ENCODE results near the gene TTC7B.

Gene TTC7B

GRCh38 chr14:90674043-90674670, 142.1 kb downstream of the TTC7B start:
- Histone ChIP-seq H3K9ac (no peak overlapping the region), H3K27ac (no peak overlapping the region), H3K27me3 (ENCODE audit: control insufficient read depth, insufficient read depth, low read length) (no peaks in the 10 kb centered on the region), H3K9me3 (ENCODE audit: control insufficient read depth, low read length) (no peaks in the 10 kb centered on the region), H3K4me2 (ENCODE audit: low read length) (no peak overlapping the region), H3K36me3 (ENCODE audit: control insufficient read depth, insufficient read depth, low read length) (no peaks in the 10 kb centered on the region), H3K4me1 (no peaks in the 10 kb centered on the region), H3K4me3 (ENCODE audit: low read depth, low read length) (no peak overlapping the region), H2AFZ (no peak overlapping the region), H3K79me2 (no peaks in the 10 kb centered on the region)
- TF ChIP-seq, protein P1, sequence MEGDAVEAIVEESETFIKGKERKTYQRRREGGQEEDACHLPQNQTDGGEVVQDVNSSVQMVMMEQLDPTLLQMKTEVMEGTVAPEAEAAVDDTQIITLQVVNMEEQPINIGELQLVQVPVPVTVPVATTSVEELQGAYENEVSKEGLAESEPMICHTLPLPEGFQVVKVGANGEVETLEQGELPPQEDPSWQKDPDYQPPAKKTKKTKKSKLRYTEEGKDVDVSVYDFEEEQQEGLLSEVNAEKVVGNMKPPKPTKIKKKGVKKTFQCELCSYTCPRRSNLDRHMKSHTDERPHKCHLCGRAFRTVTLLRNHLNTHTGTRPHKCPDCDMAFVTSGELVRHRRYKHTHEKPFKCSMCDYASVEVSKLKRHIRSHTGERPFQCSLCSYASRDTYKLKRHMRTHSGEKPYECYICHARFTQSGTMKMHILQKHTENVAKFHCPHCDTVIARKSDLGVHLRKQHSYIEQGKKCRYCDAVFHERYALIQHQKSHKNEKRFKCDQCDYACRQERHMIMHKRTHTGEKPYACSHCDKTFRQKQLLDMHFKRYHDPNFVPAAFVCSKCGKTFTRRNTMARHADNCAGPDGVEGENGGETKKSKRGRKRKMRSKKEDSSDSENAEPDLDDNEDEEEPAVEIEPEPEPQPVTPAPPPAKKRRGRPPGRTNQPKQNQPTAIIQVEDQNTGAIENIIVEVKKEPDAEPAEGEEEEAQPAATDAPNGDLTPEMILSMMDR (IDR thresholded peaks at IDR 0.05): no peak

DNA sequence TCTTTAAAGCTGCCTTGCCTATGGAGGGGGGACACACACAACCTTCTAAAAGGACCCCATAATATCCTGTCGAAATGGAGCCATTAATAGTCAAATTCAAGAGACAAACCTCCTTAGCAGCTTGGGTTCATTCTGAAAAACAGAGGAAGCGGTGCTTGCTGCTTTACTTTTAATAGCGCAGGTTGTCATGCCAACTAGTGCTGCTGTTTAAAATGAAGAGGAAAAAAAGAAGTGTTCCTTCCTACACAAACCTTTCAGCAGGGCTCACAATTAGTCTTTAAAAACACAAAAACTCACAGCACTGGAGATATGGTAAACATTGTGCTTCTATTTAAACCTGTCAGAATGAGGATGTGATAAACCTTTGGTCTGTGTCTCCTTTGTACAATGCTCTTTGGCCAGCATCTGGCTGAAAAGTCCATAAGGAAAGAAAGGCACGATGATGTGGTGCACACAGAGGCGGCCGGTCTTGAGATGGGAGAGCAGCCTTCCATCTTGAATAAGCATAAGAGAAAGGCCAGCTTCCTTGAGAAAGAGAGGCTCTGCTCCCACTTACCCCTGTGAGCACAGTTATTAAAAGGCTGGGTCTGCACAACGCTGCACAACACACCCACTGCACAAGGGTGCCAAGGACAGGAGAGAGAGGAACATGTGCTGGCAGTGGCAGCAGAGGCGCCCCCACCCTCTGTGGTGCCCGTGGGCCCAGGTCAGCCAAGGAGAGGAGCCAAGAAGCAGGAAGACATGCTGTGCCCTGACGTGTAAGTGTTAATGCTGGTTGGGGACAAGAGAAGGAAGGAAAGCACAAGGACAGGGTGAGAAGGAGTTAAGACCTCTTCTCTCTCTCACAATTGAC, 144.6 kb downstream of the TTC7B start:
- no peaks in the 10 kb centered on the region for H3K27me3 ChIP-seq (ENCODE audit: control insufficient read depth, insufficient read depth, low read length)
- H3K4me2 ChIP-seq (ENCODE audit: low read length): no peak overlapping the region
- H3K27ac ChIP-seq: no peak overlapping the region
- TF ChIP-seq, protein P1 (IDR thresholded peaks at IDR 0.05): no peak
- no peaks in the 10 kb centered on the region for H3K36me3 ChIP-seq (ENCODE audit: control insufficient read depth, insufficient read depth, low read length)
- H2AFZ ChIP-seq: no peak overlapping the region
- no peak overlapping the region for H3K9ac ChIP-seq
- no peaks in the 10 kb centered on the region for H3K79me2 ChIP-seq
- H3K4me1 ChIP-seq: no peaks in the 10 kb centered on the region
- H3K4me3 ChIP-seq (ENCODE audit: low read depth, low read length): no peak overlapping the region
- no peaks in the 10 kb centered on the region for H3K9me3 ChIP-seq (ENCODE audit: control insufficient read depth, low read length)

GRCh38 chr14:90669731-90670130, 146.5 kb downstream of the TTC7B start:
- Histone ChIP-seq H3K4me3 (ENCODE audit: low read depth, low read length) (no peak overlapping the region), H3K4me2 (ENCODE audit: low read length) (no peak overlapping the region), H3K9ac (no peak overlapping the region), H3K4me1 (no peaks in the 10 kb centered on the region), H3K36me3 (ENCODE audit: control insufficient read depth, insufficient read depth, low read length) (no peaks in the 10 kb centered on the region), H3K9me3 (ENCODE audit: control insufficient read depth, low read length) (no peaks in the 10 kb centered on the region), H2AFZ (no peak overlapping the region), H3K79me2 (no peaks in the 10 kb centered on the region), H3K27ac (no peak overlapping the region), H3K27me3 (ENCODE audit: control insufficient read depth, insufficient read depth, low read length) (no peaks in the 10 kb centered on the region)
- TF ChIP-seq, protein P1 (IDR thresholded peaks at IDR 0.05): no peak

GRCh38 chr14:90666571-90666970, 149.7 kb downstream of the TTC7B start:
- no peak overlapping the region for H3K4me3 ChIP-seq (ENCODE audit: low read depth, low read length)
- TF ChIP-seq, protein P1 (IDR thresholded peaks at IDR 0.05): no peak

More at GRCh38 chr14:90666571-90666970, 149.7 kb downstream of the TTC7B start:
- H3K9me3 ChIP-seq (ENCODE audit: control insufficient read depth, low read length): no peaks in the 10 kb centered on the region
- H3K4me1 ChIP-seq: peaks cover 3% of the 10 kb centered on the region
- H2AFZ ChIP-seq: no peak overlapping the region
- H3K4me2 ChIP-seq (ENCODE audit: low read length): no peak overlapping the region
- no peak overlapping the region for H3K9ac ChIP-seq
- no peaks in the 10 kb centered on the region for H3K79me2 ChIP-seq
- no peaks in the 10 kb centered on the region for H3K36me3 ChIP-seq (ENCODE audit: control insufficient read depth, insufficient read depth, low read length)
- H3K27ac ChIP-seq: no peak overlapping the region
- H3K27me3 ChIP-seq (ENCODE audit: control insufficient read depth, insufficient read depth, low read length): no peaks in the 10 kb centered on the region

All from parathyroid adenoma (tissue), 2 donors.